HT1080 (cell line): ENCODE data around the gene LSM4. TPM values are rescaled to one million over a fixed set of nuclear protein-coding genes. Genes with fewer than 3 reads are reported as not detected.
"Not testable (repeated sequence)": the region's sequence is repeated elsewhere in the genome, so short reads cannot be mapped to it uniquely, and the experiment has no call there.

ENCODE experiments used
- DNase-seq: peaks from one replicate; pipeline ENCODE4 v3.0.0-alpha.2; 2015; ENCODE audit warnings: low read depth
- polyA plus RNA-seq, 2 experiments: library from polyadenylated mRNA; depleted of rRNA; stranded (reverse); fragments of >200 nt; gene quantifications; 2 replicates each; pipeline ENCODE4 v1.2.3, GENCODE V29; 2015
- total RNA-seq: library from RNA; depleted of rRNA; stranded (reverse); fragments of >200 nt; shearing (Covaris generic); gene quantifications from 2 replicates; pipeline ENCODE4 v1.2.3, GENCODE V29; 2014; rRNA removed

The LSM4 gene
- total RNA-seq: 456 and 535 TPM in 2 replicates
- polyA plus RNA-seq (2015; cell fraction: cytosol; rRNA removed): 296 and 419 TPM in 2 replicates
- 97.6 and 115 TPM in 2 replicates for polyA plus RNA-seq (2015; cell fraction: nucleus; rRNA removed)

- DNase-seq: peak; percentile 97
These were observed at the start of gene LSM4 for GRCh38 chr19:18322759-18323460. Gene LSM4 (minus strand): TSS chr19:18323076. CDS start chr19:18323020, 56 bp downstream.

- no peak for DNase-seq
These were observed 45.8 kb upstream of the LSM4 start for GRCh38 chr19:18368504-18369222.

GRCh38 chr19:18366021-18366435 is 43.2 kb upstream of the LSM4 start:
- peak; percentile 76 for DNase-seq

GRCh38 chr19:18364826-18365528 is 42.1 kb upstream of the LSM4 start:
- DNase-seq: peak; percentile 96

- DNase-seq: not testable (repeated sequence)
These were observed 41.5 kb upstream of the LSM4 start for GRCh38 chr19:18364277-18364825.

GRCh38 chr19:18363787-18364186 is 40.9 kb upstream of the LSM4 start:
- DNase-seq: no peak

GRCh38 chr19:18362934-18363542 is 40.2 kb upstream of the LSM4 start:
- DNase-seq: no peak

GRCh38 chr19:18361646-18362045 is 38.8 kb upstream of the LSM4 start:
- DNase-seq: no peak

GRCh38 chr19:18357041-18357440 is 34.2 kb upstream of the LSM4 start:
- no peak for DNase-seq

GRCh38 chr19:18354743-18355142 is 31.9 kb upstream of the LSM4 start:
- DNase-seq: not testable (repeated sequence)

- no peak for DNase-seq
These were observed 30.6 kb upstream of the LSM4 start for GRCh38 chr19:18353378-18354005.

GRCh38 chr19:18351544-18351943 is 28.7 kb upstream of the LSM4 start:
- no peak for DNase-seq

- no peak for DNase-seq
These were observed 27.6 kb upstream of the LSM4 start for GRCh38 chr19:18350490-18350889.

- DNase-seq: peak; percentile 37
These were observed 26.8 kb upstream of the LSM4 start for GRCh38 chr19:18349524-18350128.

- DNase-seq: not testable (repeated sequence)
These were observed 26.0 kb upstream of the LSM4 start for GRCh38 chr19:18348818-18349339.

GRCh38 chr19:18348171-18348570 is 25.3 kb upstream of the LSM4 start:
- DNase-seq: no peak

GRCh38 chr19:18346091-18346490 is 23.2 kb upstream of the LSM4 start:
- no peak for DNase-seq

GRCh38 chr19:18345296-18345695 is 22.4 kb upstream of the LSM4 start:
- DNase-seq: no peak

GRCh38 chr19:18344582-18344950 is 21.7 kb upstream of the LSM4 start:
- DNase-seq: no peak

- DNase-seq: no peak
These were observed 19.3 kb upstream of the LSM4 start for GRCh38 chr19:18342090-18342632.
